Measurements from ENCODE around the gene WWOX. TPM values are rescaled to one million over a fixed set of nuclear protein-coding genes. Genes with fewer than 3 reads are reported as not detected.

The WWOX gene
- total RNA-seq, 1 donor from 2014 or later: 106 TPM

GRCh38 chr16:78785218-78785617, 685.8 kb downstream of the WWOX start:
- Histone ChIP-seq H3K27me3 (no peaks in the 10 kb centered on the region), H3K9me3 (no peaks in the 10 kb centered on the region), H3K36me3 (no peaks in the 10 kb centered on the region), H3K4me3 (no peak overlapping the region), H3K4me1 (no peaks in the 10 kb centered on the region), H3K27ac (no peak overlapping the region)
- TF ChIP-seq CTCF (IDR thresholded peaks at IDR 0.05): no peak
- intact Hi-C loops (cut with DNase I): no loop called here
- DNase-seq (ENCODE audit: low spot score in 2 of 2): no peak

- no peak for TF ChIP-seq CTCF (IDR thresholded peaks at IDR 0.05)
- H3K27ac ChIP-seq: no peak overlapping the region
- H3K4me1 ChIP-seq: no peaks in the 10 kb centered on the region
- no peaks in the 10 kb centered on the region for H3K9me3 ChIP-seq
- H3K36me3 ChIP-seq: no peaks in the 10 kb centered on the region
- H3K4me3 ChIP-seq: no peak overlapping the region
- intact Hi-C loops (cut with DNase I): no loop called here
- DNase-seq (ENCODE audit: low spot score in 2 of 2): no peak
- no peaks in the 10 kb centered on the region for H3K27me3 ChIP-seq
Observed at GRCh38 chr16:78786635-78787034, 687.2 kb downstream of the WWOX start.

GRCh38 chr16:78788276-78788675, 688.8 kb downstream of the WWOX start:
- intact Hi-C loops (cut with DNase I): no loop called here
- no peak overlapping the region for H3K4me3 ChIP-seq

GRCh38 chr16:78788696-78789095, 689.2 kb downstream of the WWOX start:
- TF ChIP-seq CTCF (IDR thresholded peaks at IDR 0.05): no peak
- intact Hi-C loops (cut with DNase I): no loop called here
- no peaks in the 10 kb centered on the region for H3K27me3 ChIP-seq
- H3K4me3 ChIP-seq: no peak overlapping the region
- DNase-seq (ENCODE audit: low spot score in 2 of 2): no peak
- H3K27ac ChIP-seq: no peak overlapping the region
- no peaks in the 10 kb centered on the region for H3K36me3 ChIP-seq
- H3K4me1 ChIP-seq: no peaks in the 10 kb centered on the region
- H3K9me3 ChIP-seq: no peaks in the 10 kb centered on the region

More at GRCh38 chr16:78788276-78788675, 688.8 kb downstream of the WWOX start:
- Histone ChIP-seq H3K27me3 (no peaks in the 10 kb centered on the region), H3K9me3 (no peaks in the 10 kb centered on the region), H3K36me3 (no peaks in the 10 kb centered on the region), H3K27ac (no peak overlapping the region), H3K4me1 (no peaks in the 10 kb centered on the region)
- TF ChIP-seq CTCF (IDR thresholded peaks at IDR 0.05): no peak
- DNase-seq (ENCODE audit: low spot score in 2 of 2): no peak

GRCh38 chr16:78789561-78789960, 690.1 kb downstream of the WWOX start:
- Histone ChIP-seq H3K36me3 (no peaks in the 10 kb centered on the region), H3K27ac (no peak overlapping the region), H3K9me3 (no peaks in the 10 kb centered on the region), H3K27me3 (no peaks in the 10 kb centered on the region), H3K4me3 (no peak overlapping the region), H3K4me1 (no peaks in the 10 kb centered on the region)
- DNase-seq (ENCODE audit: low spot score in 2 of 2): no peak
- intact Hi-C loops (cut with DNase I): no loop called here
- TF ChIP-seq CTCF (IDR thresholded peaks at IDR 0.05): no peak

GRCh38 chr16:78791011-78791410, 691.6 kb downstream of the WWOX start:
- Histone ChIP-seq H3K36me3 (no peaks in the 10 kb centered on the region), H3K27me3 (no peaks in the 10 kb centered on the region), H3K9me3 (no peaks in the 10 kb centered on the region), H3K4me3 (no peak overlapping the region), H3K4me1 (no peaks in the 10 kb centered on the region), H3K27ac (no peak overlapping the region)
- TF ChIP-seq CTCF (IDR thresholded peaks at IDR 0.05): no peak
- intact Hi-C loops (cut with DNase I): no loop called here
- DNase-seq (ENCODE audit: low spot score in 2 of 2): no peak
